ENCODE data around the gene COX10.
"Not testable (repeated sequence)": the region's sequence is repeated elsewhere in the genome, so short reads cannot be mapped to it uniquely, and the experiment has no call there.

DNA sequence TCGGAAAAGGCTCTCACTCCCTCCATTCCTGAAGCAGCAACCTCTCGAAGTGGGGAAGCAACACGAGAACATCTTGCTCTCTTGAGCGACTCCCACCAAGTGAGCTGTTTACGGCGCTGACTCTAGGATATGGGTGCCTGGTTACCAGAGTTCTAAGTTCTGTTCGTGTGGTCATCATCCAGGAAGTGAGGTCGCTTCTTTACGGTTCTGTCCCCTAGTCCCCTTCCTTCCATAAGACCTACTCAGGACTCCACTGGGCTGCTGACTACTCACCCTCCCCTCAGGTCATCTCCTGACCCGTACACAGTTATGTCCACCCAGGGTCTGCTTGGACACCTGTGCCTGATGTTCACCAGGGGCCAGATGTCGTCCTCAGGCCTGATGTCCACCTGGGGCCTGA, 167.5 kb downstream of the COX10 start, which contains the start of gene CDRT15:
- not testable (repeated sequence) for TF ChIP-seq EZH2 (IDR thresholded peaks at IDR 0.05; ENCODE audit: borderline replicate concordance, low read depth, low read length, poor library complexity, severe bottlenecking)
- TF ChIP-seq, protein P1, sequence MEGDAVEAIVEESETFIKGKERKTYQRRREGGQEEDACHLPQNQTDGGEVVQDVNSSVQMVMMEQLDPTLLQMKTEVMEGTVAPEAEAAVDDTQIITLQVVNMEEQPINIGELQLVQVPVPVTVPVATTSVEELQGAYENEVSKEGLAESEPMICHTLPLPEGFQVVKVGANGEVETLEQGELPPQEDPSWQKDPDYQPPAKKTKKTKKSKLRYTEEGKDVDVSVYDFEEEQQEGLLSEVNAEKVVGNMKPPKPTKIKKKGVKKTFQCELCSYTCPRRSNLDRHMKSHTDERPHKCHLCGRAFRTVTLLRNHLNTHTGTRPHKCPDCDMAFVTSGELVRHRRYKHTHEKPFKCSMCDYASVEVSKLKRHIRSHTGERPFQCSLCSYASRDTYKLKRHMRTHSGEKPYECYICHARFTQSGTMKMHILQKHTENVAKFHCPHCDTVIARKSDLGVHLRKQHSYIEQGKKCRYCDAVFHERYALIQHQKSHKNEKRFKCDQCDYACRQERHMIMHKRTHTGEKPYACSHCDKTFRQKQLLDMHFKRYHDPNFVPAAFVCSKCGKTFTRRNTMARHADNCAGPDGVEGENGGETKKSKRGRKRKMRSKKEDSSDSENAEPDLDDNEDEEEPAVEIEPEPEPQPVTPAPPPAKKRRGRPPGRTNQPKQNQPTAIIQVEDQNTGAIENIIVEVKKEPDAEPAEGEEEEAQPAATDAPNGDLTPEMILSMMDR (conservative IDR thresholded peaks at IDR 0.05; ENCODE audit: low read depth, low read length) = not testable (repeated sequence)
